AG04449 (cell line): ENCODE measurements around the gene LIPG.

ENCODE experiments used
- CTCF ChIA-PET: fragments of 350-600 bp; formaldehyde crosslinking; extraction: SDS; loops from one replicate; lab custom pipeline; 2021; ENCODE audit warnings: antibody characterized with exemption; lab: Yijun Ruan, JAX
- POLR2A ChIA-PET: fragments of 400-600, 350-600 bp; formaldehyde crosslinking; extraction: SDS; loops from one replicate; lab custom pipeline; 2020; ENCODE audit warnings: antibody characterized with exemption, inconsistent platforms; lab: Yijun Ruan, JAX
- DNase-seq: peaks from one replicate; pipeline ENCODE4 v3.0.0-alpha.2; 2010; ENCODE audit warnings: low read depth, low spot score
- H3K4me3 ChIP-seq: 2 replicates; pipeline ENCODE4 v1.5.1; 2011; ENCODE audit warnings: low read depth, mild to moderate bottlenecking, control low read depth, low read length
- TF ChIP-seq, protein P1 (sequence below): IDR thresholded peaks from one replicate; pipeline ENCODE4 v1.5.1; 2011; ENCODE audit warnings: mild to moderate bottlenecking, moderate library complexity, low read length, control low read depth, inconsistent platforms; ENCODE audit not compliant: insufficient read depth; ENCODE audit errors: missing control alignments

The LIPG gene

DNA sequence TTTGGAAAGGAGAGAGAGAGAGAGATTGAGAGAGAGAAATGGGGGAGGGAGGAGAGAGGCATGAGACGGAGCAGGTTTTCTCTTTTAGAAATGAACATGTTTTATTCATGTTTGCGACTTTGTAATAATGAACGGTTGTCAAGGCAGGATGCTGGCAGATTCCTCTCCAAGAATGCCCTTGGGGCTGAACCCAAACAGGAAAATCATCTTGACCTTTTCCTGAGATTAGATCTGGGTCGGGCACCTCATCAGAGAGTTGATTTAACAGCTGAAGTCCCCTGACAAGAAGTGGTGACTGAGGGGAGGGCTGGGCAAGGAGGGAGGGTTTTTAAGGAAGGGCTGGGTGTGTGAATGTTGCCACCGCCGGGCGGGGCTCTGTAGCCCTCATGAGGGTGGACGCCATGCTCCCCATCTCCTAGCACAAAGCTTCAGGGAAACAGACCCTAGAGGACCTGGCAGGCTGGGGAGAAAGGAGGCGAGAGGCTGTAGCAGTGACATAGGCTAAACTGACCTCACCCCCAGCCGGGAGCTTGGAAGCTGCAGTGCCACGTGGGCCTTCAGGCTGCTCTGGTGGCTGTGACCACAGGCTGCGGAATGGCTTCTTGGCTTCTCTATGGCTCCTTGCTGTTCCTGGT lies 60.0 kb downstream of the LIPG start:
- DNase-seq: no peak
- CTCF ChIA-PET: no interaction called here
- no peak overlapping the region for H3K4me3 ChIP-seq
- TF ChIP-seq, protein P1, sequence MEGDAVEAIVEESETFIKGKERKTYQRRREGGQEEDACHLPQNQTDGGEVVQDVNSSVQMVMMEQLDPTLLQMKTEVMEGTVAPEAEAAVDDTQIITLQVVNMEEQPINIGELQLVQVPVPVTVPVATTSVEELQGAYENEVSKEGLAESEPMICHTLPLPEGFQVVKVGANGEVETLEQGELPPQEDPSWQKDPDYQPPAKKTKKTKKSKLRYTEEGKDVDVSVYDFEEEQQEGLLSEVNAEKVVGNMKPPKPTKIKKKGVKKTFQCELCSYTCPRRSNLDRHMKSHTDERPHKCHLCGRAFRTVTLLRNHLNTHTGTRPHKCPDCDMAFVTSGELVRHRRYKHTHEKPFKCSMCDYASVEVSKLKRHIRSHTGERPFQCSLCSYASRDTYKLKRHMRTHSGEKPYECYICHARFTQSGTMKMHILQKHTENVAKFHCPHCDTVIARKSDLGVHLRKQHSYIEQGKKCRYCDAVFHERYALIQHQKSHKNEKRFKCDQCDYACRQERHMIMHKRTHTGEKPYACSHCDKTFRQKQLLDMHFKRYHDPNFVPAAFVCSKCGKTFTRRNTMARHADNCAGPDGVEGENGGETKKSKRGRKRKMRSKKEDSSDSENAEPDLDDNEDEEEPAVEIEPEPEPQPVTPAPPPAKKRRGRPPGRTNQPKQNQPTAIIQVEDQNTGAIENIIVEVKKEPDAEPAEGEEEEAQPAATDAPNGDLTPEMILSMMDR: no peak
- POLR2A ChIA-PET: no interaction called here

DNA sequence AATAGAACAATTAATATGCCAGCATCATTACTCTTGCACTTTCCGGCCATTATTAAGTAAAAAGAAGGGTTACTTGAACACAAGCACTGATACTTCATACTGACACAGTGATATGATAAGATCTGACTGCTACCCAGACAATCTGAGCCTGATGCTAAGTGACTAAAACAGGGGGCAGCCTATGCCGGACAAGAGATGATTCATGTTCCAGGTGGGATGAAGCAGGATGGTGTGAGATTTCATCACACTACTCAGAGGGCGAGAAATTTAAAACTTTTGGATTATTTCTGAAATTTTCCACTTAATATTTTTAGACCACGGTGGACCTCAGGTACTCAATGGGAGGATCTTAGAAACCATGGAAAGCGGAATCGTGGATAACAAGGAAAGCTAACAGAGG lies 61.7 kb downstream of the LIPG start:
- DNase-seq: no peak
- TF ChIP-seq, protein P1: no peak

DNA sequence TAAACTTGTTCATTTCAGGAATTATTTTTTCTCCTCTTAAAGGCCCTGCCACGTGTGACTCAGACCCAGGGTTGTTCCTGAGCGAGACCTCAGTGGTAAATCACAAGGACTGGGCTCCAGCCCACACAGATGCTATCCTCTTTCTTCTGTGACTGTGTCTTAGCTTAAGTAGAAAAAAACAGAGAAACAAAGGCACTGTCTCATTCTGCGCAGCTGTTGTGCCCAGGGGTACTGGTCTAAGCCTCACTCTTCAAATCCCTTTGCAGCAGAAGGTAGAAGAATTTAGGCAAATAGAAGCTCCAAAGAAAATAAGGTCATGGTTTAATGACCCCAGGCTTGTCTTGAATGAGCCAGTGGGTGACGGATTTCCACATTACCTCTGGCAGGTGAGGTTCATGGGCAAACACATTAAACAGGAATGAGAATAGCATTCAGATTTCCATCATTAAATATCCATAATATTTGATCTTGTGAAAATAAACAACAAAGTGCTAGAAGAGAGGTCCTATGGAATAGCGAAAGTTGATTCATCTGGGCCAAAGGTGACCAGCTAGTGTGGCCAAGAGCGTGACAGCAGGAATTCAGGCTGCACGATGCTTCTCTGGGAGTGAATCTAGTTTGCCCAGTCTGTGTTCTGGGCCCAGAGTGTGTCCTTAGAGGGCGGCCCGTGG lies 63.3 kb downstream of the LIPG start:
- POLR2A ChIA-PET: no interaction called here
- DNase-seq: no peak
- CTCF ChIA-PET: interaction anchor here (0.9 kb wide), 1 partner anchor 16 kb away, joined by 3 read pairs; no protein-coding TSS in a partner anchor

More for the DNA sequence above, 61.7 kb downstream of the LIPG start:
- POLR2A ChIA-PET: no interaction called here
- H3K4me3 ChIP-seq: no peak overlapping the region
- CTCF ChIA-PET: no interaction called here

DNA sequence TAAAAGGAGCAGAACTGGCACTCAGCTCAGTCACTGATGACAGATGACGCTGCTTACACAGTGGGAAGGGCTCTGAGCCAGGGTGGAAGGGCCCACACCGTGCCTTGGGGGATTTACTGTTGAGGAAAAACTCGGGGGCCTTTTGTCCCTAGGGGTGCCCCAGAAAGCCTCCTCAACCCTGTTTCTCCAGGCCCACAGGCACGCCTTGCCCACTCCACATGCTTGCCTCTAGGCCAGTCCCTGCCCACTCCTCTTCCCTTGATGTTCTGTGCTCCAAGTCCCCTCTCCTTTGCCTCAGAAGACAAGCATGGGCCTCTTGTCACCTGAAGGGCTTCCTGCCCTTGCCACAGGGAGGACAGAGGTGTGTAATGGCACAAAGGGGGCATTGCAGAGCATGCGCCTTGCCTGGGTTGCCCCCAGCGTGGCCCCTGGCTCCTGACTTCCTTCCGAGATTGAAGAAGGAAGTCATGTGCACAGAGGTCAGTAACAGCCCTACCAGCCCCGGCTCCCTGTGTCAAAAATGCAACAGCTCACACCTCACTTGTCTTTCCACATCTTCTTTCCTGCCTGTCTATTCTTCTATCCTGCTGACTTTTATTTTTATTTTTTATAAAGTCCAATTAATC lies 65.1 kb downstream of the LIPG start:
- DNase-seq: no peak
- ChIA-PET CTCF (no interaction called here), POLR2A (no interaction called here)
- TF ChIP-seq, protein P1: no peak
- no peak overlapping the region for H3K4me3 ChIP-seq

More for the DNA sequence above, 63.3 kb downstream of the LIPG start:
- no peak overlapping the region for H3K4me3 ChIP-seq
- TF ChIP-seq, protein P1: no peak

DNA sequence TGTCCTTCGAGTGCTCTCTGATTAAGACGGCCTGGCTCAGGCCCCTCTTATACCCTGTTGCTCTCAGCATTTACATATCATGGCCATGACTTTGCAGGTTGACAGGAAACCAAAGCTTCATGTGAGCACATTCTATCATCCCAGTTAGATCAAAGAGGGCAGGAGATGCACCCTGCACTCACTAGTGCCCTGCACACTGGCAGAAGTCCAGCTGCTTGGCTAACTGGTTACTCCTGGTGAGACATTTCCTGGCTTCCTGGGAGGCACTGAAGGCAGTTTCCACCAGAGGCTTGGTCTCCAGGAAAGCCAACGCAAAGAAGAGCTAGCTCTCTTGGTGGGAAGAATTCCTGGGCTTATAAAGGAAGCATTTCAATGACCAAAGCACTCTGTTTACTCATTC lies 66.3 kb downstream of the LIPG start:
- DNase-seq: no peak
- ChIA-PET POLR2A (no interaction called here), CTCF (interaction anchor here (0.9 to 1.9 kb wide), 2 partner anchors 13 to 15 kb away, joined by 3 to 5 read pairs; no protein-coding TSS in a partner anchor)
- TF ChIP-seq, protein P1: no peak
- H3K4me3 ChIP-seq: no peak overlapping the region
